Skeletal muscle cell (primary cell): ENCODE measurements around the gene MARS1.

Experiments used
- DNase-seq: peaks from one replicate; pipeline ENCODE4 v3.0.0-alpha.2; 2010; ENCODE audit warnings: low read depth
- H3K4me3 ChIP-seq: 2 replicates; pipeline ENCODE4 v1.5.1; 2011; ENCODE audit warnings: low read depth, mild to moderate bottlenecking, control low read depth, low read length, moderate library complexity

Gene MARS1

DNA sequence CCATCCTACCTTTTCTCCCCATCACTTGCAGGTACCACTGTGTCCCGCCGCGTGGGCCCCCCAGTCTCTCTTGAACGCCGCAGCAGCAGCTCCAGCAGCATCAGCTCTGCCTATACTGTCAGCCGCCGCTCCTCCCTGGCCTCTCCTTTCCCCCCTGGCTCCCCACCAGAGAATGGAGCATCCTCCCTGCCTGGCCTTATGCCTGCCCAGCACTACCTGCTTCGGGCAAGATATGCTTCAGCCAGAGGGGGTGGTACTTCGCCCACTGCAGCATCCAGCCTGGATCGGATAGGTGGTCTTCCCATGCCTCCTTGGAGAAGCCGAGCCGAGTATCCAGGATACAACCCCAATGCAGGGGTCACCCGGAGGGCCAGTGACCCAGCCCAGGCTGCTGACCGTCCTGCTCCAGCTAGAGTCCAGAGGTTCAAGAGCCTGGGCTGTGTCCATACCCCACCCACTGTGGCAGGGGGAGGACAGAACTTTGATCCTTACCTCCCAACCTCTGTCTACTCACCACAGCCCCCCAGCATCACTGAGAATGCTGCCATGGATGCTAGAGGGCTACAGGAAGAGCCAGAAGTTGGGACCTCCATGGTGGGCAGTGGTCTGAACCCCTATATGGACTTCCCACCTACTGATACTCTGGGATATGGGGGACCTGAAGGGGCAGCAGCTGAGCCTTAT, 17.4 kb upstream of the MARS1 start:
- no peak for DNase-seq
- H3K4me3 ChIP-seq, result no peak overlapping the region

DNA sequence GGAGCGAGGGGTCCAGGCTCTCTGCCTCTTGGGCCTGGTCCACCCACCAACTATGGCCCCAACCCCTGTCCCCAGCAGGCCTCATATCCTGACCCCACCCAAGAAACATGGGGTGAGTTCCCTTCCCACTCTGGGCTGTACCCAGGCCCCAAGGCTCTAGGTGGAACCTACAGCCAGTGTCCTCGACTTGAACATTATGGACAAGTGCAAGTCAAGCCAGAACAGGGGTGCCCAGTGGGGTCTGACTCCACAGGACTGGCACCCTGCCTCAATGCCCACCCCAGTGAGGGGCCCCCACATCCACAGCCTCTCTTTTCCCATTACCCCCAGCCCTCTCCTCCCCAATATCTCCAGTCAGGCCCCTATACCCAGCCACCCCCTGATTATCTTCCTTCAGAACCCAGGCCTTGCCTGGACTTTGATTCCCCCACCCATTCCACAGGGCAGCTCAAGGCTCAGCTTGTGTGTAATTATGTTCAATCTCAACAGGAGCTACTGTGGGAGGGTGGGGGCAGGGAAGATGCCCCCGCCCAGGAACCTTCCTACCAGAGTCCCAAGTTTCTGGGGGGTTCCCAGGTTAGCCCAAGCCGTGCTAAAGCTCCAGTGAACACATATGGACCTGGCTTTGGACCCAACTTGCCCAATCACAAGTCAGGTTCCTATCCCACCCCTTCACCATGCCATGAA, 16.8 kb upstream of the MARS1 start:
- H3K4me3 ChIP-seq, result no peak overlapping the region
- DNase-seq, result no peak

DNA sequence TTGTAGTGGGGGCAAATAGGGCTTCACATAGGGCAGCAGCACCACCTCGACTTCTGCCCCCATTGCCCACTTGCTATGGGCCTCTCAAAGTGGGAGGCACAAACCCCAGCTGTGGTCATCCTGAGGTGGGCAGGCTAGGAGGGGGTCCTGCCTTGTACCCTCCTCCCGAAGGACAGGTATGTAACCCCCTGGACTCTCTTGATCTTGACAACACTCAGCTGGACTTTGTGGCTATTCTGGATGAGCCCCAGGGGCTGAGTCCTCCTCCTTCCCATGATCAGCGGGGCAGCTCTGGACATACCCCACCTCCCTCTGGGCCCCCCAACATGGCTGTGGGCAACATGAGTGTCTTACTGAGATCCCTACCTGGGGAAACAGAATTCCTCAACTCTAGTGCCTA, 16.2 kb upstream of the MARS1 start:
- no peak overlapping the region for H3K4me3 ChIP-seq
- DNase-seq, result no peak

DNA sequence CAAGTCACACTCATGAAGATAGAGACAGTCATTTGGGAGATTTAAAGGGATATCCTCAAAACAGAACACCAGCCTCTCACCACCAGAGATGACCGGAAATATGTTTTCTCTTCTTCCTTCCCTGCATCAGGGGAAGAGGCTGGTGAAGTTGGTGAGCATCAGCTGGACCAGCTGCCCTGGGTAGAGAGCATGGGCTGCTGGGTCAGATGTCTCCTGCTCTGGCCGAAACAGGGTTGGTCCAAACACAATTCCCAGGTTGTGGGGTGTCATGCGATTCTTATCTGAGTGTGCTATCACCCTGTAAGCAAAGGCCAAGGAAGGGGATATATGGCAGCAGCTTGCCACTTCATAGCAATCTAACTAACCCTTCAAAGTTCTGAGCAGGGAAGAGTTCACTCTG, 15.5 kb upstream of the MARS1 start:
- H3K4me3 ChIP-seq, result no peak overlapping the region

DNA sequence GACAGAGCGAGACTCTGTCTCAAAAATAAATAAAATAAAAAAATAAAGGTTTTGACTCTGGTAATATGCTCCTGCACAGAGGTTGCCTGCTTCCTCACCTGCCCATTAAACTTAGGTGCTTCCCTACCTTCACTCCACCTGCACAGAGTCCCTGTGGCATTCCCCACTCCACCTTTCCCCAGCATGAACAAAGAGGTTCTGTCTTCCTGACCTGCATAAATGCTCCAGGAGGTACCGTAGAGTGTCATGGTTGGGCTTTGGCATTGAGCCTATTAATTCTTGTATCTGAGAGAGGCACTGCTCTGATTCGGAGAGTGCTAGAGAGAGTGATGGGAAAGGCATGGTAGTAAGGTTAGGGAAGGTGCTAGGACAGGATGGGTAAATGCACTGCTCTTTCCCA, 14.5 kb upstream of the MARS1 start:
- no peak for DNase-seq
- no peak overlapping the region for H3K4me3 ChIP-seq

More for the DNA sequence above, 15.5 kb upstream of the MARS1 start:
- no peak for DNase-seq

DNA sequence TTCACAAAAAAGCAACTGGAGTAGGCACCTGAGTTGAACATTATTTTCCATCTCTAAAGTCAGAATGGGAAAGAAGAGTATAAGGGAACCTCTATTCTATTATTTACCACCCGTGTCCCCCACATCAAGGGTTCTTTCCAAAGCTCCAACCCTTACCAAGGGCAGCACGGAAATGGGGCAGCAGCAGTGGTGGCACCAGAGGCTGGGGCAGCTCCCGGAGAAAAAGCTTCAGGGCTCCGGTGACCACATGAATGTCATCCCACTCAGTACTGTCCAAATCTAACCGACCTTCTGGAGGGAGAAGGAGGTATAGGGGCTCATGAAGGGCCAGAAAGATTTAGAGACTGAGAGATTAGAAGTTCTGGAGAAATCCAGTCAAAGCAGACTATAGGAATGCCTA, 14.0 kb upstream of the MARS1 start:
- H3K4me3 ChIP-seq, result no peak overlapping the region
- DNase-seq, result no peak

DNA sequence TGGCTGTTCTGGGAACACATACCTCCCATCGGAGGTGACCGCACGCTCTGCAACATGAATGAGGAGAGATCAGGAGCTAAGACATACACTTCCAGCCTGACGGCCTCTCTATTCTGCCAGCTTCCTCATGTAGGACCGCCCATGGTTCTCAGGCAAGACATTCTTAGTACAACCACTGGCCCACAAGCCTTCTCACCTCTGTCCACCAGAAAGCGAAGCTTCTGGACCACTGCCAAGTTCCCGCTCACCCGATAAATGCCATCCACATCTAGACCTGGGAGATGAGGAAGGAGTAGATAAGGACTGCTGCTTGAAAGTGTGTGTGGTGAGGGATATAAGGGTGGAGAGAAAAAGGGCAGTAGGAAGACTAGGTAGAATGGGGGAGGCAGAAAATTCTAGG, 13.4 kb upstream of the MARS1 start:
- no peak overlapping the region for H3K4me3 ChIP-seq
- no peak for DNase-seq

DNA sequence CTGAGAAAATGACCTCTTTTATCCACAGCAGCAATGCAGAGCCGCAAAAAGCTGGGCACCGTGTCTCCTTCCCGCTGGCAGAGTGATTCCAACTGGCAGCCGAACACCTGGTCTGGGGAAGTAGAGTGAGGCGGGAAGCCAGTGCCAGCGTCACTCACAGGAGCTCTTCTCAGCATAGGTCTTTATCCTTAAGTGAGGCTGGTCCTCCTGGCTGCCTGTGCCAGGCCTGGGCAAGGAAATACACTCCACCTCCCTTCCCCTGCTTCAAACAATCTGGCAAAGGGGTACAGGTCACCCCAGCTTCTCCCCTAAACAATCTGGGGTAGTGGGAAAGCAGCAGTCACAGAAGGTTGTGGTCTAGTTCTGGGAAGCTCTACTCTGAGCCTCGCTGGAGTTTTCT, 13.0 kb upstream of the MARS1 start:
- no peak overlapping the region for H3K4me3 ChIP-seq
- no peak for DNase-seq

DNA sequence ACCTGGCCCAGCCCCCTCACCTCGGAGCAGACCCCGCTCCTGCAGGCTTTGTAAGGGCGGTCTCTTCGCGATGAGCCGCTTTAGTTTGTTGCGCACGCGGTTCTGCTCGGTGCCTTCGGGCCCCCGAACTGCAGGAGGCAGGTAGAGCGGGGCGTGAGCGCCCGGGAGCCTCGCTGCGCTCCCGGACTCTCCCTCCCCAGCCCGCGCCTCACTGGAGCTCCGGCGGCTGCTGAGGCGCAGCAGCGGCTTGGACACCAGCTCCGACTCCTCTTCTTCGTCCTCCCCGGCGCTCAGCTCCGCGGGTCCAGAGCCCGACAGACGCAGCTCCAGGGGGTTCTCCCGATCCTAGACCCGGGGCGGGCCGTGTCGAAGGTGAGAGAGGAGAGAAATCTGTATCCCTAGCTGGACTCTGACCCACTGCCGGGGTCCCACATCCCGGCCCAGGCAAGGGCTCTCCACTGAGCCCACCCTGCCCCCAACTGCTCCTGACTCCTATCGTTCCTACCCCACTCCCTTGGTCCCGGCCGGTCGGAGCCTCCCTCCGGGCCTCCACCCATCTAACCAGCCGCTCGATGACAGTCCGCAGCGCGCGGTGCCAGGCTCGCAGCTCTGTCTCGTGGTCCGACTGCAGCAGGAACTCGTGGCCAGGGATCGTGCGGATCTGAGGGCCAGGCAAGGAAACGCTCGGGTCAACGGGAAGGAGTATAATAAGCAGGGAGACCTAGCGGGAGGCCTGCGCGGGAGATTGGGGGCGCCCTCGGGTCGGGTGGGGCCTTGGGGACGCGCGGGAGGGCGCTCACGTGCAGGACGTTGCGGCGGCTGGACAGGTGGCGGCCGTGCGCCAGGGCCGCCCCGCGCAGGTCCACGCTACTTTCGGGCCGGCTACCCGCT, 12.4 kb upstream of the MARS1 start:
- no peak for DNase-seq
- peak overlapping the region; percentile 28 for H3K4me3 ChIP-seq

DNA sequence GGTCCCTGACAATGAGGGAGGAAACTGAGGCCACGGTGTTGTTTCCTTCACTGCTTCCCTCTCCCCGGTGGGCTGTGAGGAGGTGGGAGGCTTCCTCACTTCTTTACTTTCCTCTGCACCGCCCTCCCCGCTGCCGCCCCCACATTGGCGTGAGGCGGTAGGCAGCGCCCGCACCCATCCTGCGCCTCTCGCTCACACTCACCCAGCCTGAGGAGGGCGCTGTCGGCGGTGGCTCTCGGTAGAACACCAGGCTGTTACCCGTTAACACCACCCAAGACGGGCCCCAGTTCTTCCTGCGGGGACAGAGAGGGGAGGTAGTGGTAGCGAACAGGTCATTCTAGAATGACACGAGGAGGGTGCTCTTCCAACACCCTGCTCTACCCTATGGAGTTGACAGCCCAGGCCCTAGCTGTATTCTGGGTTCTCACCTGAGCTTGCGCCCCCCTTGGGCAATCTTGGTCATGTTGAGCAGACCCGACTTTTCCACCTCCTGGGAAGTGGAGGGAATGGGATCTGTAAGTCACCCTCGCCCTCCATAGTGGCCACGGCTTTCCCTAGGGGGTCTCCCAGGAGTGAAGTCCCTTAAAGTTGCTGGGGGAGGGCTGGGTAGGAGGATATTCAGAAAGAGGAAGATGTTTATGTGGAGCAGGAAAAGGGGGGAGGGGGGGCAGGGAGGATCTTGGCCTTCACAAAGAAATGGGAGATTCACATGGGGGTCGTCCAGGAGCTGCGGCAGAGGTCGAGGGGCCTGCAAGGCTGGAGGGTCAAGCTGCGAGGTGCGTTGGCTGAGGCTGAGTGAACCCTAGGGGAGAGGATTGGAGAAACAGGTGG, 11.5 kb upstream of the MARS1 start:
- peak overlapping the region; percentile 28 for H3K4me3 ChIP-seq
- DNase-seq, result no peak

DNA sequence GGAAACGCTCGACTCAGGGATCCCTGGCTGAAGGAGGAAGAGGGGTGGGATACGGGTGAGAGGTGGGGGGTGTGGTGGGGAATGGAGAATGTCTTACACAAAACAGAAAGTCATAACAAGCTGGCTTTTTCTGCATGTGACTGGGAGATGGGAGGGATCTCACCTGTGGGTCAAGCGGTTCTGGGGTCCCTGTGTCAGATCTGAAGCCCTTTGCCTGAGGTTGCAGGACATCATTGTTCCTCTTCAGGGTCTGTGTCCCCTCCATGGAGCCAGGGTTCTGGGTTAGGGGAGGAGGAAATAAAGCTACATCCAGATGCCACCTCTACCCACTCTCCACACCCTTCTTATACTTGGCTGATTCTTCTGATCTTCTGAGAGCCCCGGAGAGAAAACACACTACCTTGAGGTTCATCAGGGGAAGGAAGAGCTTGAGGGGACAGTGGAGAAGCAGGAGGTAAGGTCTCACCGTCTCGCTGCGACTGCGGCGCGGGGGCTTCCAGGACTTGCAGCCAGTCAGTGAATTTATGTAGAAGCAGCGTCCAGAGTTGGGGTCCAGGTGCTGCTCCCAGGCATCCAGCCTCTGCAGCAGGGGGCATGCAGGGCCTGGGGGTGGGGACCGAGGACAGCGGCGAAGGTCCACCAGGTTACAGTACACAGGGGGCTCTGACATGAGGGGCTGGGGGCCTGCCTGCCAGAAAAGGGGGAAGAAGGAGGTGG, 10.7 kb upstream of the MARS1 start:
- DNase-seq, result no peak
- no peak overlapping the region for H3K4me3 ChIP-seq

DNA sequence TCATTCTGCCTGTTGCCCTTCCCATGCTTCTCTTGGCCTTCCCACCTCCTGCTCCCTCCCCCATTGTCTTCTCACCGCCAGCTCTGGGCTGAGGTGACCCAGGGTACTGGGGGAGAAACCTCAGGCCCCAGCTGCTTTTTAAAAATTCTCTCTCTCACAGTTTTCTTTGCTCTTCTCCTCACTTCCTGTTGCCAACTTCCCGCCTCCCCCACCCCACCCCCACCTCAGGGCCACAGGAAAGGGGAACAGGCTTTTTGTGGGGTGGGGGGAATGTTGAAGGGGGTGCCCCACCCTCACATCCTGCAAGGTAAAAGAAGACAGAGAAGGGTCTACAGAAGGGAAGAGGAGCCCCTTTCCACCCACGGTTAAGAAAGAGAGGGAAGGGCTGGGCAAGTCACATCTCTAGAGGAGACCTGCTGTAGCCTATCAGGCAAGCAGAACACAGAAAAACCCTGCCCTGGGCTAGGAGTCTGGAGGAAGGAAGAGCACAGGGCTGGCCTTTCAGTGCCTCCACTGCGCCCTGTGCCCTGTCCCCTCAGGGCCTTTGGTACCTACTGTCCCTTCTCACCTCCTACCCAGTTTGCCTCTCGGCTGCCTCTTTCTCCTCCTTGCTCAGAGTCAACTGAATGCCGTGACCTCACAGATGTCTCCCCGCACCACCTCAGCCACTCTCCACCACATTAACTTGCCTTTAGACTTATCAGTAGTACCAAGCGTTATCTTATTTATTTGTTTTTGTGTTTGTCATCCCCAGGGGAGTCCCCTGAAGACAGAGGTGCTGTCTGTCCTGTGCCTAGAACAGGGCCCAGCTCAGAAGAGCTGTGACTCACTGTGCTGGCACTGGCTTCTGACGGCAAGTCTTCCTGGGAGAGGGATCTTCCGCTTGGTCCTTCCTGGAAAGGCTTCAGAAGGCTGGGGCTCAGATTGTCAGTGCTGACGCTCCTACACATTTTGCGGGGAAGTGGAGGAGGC, 9.9 kb upstream of the MARS1 start:
- no peak overlapping the region for H3K4me3 ChIP-seq

DNA sequence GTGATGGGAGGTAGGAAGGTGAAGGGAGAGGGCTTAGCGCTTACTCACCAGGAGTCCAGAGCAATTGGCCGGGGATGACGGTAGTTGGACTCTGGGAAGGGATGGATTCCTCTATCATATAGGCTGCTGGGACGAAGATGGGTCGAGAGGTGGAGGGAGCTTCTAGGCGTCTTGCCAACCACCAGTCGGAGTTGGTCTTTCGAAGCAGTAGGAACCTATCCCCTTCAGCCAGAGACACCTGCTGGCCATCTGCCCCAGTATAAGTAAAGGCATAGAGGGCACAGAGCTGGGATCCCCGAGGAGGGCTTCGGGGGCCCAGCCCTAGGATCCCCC, 8.9 kb upstream of the MARS1 start:
- H3K4me3 ChIP-seq, result no peak overlapping the region
- no peak for DNase-seq

More for the DNA sequence above, 9.9 kb upstream of the MARS1 start:
- DNase-seq, result no peak

DNA sequence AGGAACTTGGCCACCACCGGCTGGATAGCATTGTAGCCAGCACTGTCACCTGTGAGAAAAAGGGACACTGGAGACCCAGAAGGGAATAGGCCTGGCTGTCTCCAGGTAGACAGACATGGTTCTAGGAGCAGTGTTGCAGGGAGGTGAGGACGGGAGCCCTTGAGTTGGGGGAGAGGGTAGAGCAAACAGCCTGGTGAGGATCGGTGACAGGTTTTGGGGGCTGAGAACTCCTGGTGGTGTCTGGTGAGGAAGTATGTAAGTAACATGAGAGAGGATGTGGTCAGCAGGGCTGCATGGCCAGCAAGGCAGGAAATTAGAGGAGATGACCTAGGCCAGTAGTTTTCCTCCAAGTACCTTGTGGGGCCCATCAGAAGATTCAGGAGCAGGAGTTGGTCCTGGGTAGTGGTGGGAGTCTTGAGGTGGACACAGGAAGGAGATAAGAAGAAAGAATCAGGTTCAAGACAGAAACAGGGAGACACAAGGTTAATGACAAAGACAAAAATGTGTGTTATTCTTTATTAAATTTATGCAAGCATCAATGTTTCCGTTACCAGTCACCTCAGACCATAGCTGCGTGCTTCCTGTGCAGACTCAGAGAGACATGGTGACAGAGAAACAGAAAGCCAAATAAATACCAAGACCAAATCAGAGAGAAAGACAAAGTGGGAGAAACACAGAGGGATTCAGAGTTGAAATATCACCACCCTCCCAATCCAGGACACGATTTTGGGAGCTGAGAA, 8.3 kb upstream of the MARS1 start, which contains the start of gene ARHGAP9:
ARHGAP9 (minus strand) TSS at position 491 of the 740 bp plus-strand sequence; CDS start at position 31, 460 bp downstream.
- H3K4me3 ChIP-seq, result no peak within 1 kb of the TSS
- no peak for DNase-seq

DNA sequence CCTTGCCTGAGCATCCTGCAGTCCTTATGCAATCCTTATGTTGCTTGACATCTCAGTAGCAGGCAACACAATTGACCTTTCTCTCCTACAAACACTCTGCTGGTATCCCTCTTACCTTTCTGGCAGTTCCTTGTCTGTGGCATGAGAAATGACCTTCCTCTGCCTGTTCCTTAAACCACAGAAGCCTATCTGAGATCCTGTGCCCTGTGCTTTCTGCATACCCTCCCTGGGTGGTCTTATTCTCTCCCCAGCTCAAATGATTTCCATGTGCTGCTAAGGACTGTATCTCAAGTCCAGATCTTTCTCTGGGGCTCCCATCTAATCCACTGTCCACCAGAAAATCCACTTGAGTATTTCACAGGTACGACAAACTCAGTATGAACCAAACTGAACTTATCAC, 6.2 kb upstream of the MARS1 start:
- no peak for DNase-seq
- H3K4me3 ChIP-seq, result no peak overlapping the region

DNA sequence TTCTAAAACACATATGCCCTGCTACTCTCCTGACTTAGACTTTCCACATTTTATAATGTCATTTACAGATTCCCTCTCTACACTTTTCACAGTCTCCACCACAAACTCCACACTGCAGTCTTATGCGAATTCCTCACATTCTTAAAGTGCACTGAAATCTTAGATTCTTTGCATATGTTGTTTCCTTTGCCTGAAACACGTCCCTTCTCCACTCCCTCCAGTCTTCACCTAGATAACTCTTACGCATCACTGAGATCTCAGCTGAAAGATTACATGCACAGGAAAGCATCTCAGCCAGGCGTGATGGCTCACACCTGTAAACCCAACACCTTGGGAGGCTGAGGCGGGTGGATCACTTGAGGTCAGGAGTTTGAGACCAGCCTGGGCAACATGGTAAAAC, 4.4 kb upstream of the MARS1 start:
- no peak for DNase-seq

DNA sequence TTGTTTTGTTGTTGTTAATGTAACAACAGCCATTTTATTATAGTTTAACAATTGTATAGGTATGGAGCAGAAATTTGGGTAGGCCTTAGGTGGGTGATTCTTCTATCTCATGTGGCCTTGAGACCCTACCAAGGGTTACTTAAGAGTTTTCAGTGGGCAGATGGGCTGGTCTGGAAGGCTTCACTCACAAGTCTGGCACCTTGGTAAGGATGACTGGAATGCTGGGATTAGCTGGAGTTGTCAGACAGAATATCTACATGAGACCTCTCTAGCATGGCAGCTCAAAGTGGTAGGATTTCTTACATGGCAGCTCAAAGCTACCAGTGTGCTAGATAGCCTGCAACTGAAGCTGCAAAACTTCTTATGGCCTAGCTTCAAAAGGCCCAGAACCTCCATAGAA, 2.2 kb upstream of the MARS1 start:
- no peak for DNase-seq
- H3K4me3 ChIP-seq, result no peak overlapping the region

More for the DNA sequence above, 4.4 kb upstream of the MARS1 start:
- no peak overlapping the region for H3K4me3 ChIP-seq
